Peyer's patch (tissue), 4 donors: Measurements from ENCODE around the gene DNAJB4. TPM values are rescaled to one million over a fixed set of nuclear protein-coding genes. Genes with fewer than 3 reads are reported as not detected.
"Not testable (repeated sequence)": the region's sequence is repeated elsewhere in the genome, so short reads cannot be mapped to it uniquely, and the experiment has no call there.

Experiments
- DNase-seq, 3 donors: peaks; one replicate each; pipeline ENCODE4 v3.0.0-alpha.2; 2017 to 2019
- H3K27ac ChIP-seq, 4 donors: fragments of 200-600 bp; sonication (generic); one replicate each; pipeline ENCODE4 v1.5.1; 2016 to 2019
- H3K27me3 ChIP-seq, 2 donors: fragments of 200-600 bp; sonication (generic); one replicate each; pipeline ENCODE4 v1.5.1; 2019
- H3K36me3 ChIP-seq, 3 donors: fragments of 200-600 bp; sonication (generic); one replicate each; pipeline ENCODE4 v1.5.1; 2016 to 2019
- H3K4me1 ChIP-seq, 4 donors: fragments of 200-600 bp; sonication (generic); one replicate each; pipeline ENCODE4 v1.5.1; 2016 to 2019
- H3K4me3 ChIP-seq, 4 donors: fragments of 200-600 bp; sonication (generic); 1 replicate in 3 of 4; 2 replicates in 1 of 4; pipeline ENCODE4 v1.5.1; 2016 to 2019; ENCODE audit warnings: mild to moderate bottlenecking in 1 of 4
- H3K9me3 ChIP-seq, 4 donors: fragments of 200-600 bp; sonication (generic); one replicate each; pipeline ENCODE4 v1.5.1; 2016 to 2019; ENCODE audit warnings: mild to moderate bottlenecking in 1 of 4
- CTCF ChIP-seq, 6 experiments: fragments of 450-650 bp in 4 of 6; fragments of 200-600 bp in 2 of 6; sonication (generic) in 1 of 6; IDR thresholded peaks; one replicate each; pipeline ENCODE4 v1.5.1; 2017 to 2019; ENCODE audit warnings: antibody characterized with exemption in 6 of 6, mild to moderate bottlenecking in 3 of 6, moderate library complexity in 1 of 6
- POLR2A ChIP-seq, 2 donors: fragments of 450-650 bp; IDR thresholded peaks; one replicate each; pipeline ENCODE4 v1.5.1; 2017; ENCODE audit warnings: antibody characterized with exemption in 2 of 2, mild to moderate bottlenecking in 2 of 2, moderate library complexity in 2 of 2
- total RNA-seq, 4 donors: library from RNA; depleted of rRNA; stranded (reverse); fragments of >200 nt; gene quantifications; one replicate each; pipeline ENCODE4 v1.1.0, GENCODE V29; 2016

Gene DNAJB4
- total RNA-seq, 4 donors from 2014 or later, result 8.8 to 38.0 (median 13.4) TPM

DNA sequence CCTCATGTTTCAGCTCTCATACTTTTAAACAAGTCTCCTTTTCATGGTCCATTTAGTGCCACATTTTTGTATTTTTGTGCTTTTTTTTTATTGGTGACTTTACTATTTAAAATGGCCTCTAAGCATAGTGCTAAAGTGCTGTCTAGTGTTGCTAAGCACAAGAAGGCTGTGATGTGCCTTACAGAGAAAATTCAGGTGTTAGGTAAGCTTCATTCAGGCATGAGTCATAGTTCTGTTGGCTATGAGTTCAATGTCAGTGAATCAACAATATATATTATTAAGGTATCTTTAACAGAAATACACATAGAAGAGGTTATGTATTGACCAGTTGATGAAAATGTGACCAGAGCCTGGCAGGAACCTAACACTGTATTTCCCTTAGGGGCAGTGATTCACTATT, 13.1 kb upstream of the DNAJB4 start:
- Histone ChIP-seq H3K4me3 (no peak overlapping the region), H3K36me3 (no peaks in the 10 kb centered on the region), H3K27me3 (no peaks in the 10 kb centered on the region), H3K27ac (no peak overlapping the region), H3K9me3 (no peaks in the 10 kb centered on the region), H3K4me1 (no peaks in the 10 kb centered on the region)
- DNase-seq, result no peak
- no peak for TF ChIP-seq CTCF (IDR thresholded peaks at IDR 0.05)
- no peak for TF ChIP-seq POLR2A (IDR thresholded peaks at IDR 0.05)

DNA sequence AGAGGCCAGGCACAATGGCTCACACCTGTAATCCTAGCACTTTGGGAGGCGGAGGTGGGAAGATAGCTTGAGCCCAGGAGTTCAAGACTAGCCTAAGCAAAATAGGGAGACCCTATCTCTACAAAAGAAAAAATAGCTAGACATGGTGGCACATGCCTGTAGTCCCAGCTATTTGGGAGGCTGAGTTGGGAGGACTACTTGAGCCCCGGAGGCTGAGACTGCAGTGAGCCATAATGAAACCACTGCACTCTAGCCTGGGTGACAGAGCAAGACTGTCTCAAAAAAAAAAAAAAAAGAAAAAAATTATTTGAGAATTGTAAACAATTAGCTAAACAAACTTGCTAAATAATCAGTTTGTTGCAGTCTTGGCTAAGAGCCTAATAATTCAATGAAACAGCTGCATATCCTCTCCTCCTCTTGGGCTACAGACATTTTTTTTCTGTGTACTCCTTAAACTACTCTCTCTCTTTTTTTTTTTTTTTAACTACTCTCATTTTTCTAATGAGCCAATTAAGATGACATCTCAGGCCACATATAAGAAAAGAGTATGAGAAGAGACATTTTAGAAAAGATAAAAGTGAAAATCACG, 10.5 kb upstream of the DNAJB4 start:
- no peaks in the 10 kb centered on the region for H3K9me3 ChIP-seq
- TF ChIP-seq POLR2A (IDR thresholded peaks at IDR 0.05) (no peak), CTCF (IDR thresholded peaks at IDR 0.05) (no peak)
- H3K27me3 ChIP-seq, result no peaks in the 10 kb centered on the region
- no peak for DNase-seq
- H3K36me3 ChIP-seq, result no peaks in the 10 kb centered on the region
- no peak overlapping the region for H3K27ac ChIP-seq
- no peak overlapping the region for H3K4me3 ChIP-seq
- H3K4me1 ChIP-seq, result no peaks in the 10 kb centered on the region

DNA sequence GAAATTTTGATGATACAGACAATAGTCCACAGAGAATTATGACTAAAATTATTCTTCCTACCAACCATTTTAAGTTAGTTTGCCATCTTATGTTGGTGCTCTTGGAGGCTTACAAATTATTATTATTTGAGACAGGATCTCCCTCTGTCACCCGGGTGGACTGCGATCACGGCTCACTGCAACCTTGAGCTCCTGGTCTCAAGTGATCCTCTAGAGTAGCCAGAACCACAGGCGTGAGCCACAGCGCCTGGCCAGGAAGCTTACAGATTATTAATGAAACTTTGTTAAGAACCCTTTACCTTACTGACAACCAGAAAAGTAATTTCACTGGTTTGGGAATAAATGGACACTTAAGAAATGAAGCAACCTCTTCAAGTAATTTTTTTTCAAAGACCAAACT, 8.0 kb upstream of the DNAJB4 start:
- H3K4me3 ChIP-seq, result no peak overlapping the region
- H3K36me3 ChIP-seq, result no peaks in the 10 kb centered on the region
- no peaks in the 10 kb centered on the region for H3K9me3 ChIP-seq
- TF ChIP-seq POLR2A (IDR thresholded peaks at IDR 0.05), result no peak
- TF ChIP-seq CTCF (IDR thresholded peaks at IDR 0.05), result no peak
- no peak for DNase-seq
- no peaks in the 10 kb centered on the region for H3K27me3 ChIP-seq
- H3K27ac ChIP-seq, result no peak overlapping the region
- no peaks in the 10 kb centered on the region for H3K4me1 ChIP-seq

- not testable (repeated sequence) for H3K9me3 ChIP-seq, H3K4me3 ChIP-seq, H3K36me3 ChIP-seq, DNase-seq, H3K27me3 ChIP-seq
- Histone ChIP-seq H3K4me1 (peaks cover 0 to 10% (median 0%) of the 10 kb centered on the region in 4 donors), H3K27ac (peak overlapping the region in 1 of 4 donors; percentile 0)
Observed at GRCh38 chr1:78000536-78000935, 4.2 kb upstream of the DNAJB4 start.

- no peak overlapping the region for H3K4me3 ChIP-seq
- H3K4me1 ChIP-seq, result peaks cover 0 to 15% (median 0%) of the 10 kb centered on the region in 4 donors
- H3K9me3 ChIP-seq, result no peaks in the 10 kb centered on the region
- H3K36me3 ChIP-seq, result no peaks in the 10 kb centered on the region
- no peak for TF ChIP-seq CTCF (IDR thresholded peaks at IDR 0.05)
- no peak for TF ChIP-seq POLR2A (IDR thresholded peaks at IDR 0.05)
- H3K27me3 ChIP-seq, result no peaks in the 10 kb centered on the region
- no peak for DNase-seq
- H3K27ac ChIP-seq, result peak overlapping the region in 2 of 4 donors; percentile 83 to 88
Observed at GRCh38 chr1:78003070-78003746, 1.5 kb upstream of the DNAJB4 start.

DNA sequence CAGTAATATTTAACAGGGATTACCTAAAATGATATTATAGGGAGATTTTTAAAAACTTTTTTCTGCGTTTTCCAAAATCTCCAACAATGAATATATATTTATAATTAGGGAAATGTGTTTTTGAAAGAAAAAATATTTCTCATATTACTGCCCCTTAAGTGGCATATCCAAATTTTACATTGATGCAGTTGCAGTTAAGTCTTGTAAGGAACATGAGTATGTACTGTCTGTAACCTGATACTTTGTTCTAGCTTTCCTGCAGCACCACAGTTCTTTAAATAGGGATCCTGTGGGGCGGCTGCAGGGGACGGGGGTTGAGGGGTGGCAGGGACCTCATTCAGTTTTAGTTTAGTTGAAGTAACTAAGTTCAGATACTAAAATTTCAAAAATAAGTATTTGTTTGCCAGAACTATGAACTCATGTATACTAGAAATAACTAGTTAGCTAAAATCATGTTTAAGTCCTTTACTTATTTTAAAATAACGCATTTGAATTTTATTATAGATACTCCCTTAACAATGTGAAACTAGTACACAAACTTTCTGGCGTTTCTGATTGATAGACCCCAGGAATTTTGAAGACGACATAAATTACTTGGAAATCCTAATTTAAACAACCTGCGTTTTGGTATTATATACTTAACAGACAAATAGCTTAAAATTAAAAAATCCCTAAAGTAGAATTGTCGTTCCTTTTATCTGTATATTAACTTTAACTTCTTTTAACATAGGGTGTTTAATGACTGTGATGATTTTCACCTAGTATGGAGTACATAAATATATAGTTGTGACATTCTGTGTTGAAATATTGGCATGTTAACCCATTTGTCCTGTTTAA, 639 bp upstream of the DNAJB4 start:
- Histone ChIP-seq H3K4me1 (peaks cover 0 to 15% (median 0%) of the 10 kb centered on the region in 4 donors), H3K4me3 (peak overlapping the region; percentile 36 to 55 (median 48)), H3K27ac (peak overlapping the region; percentile 64 to 88 (median 79)), H3K27me3 (no peaks in the 10 kb centered on the region), H3K9me3 (no peaks in the 10 kb centered on the region), H3K36me3 (no peaks in the 10 kb centered on the region)
- TF ChIP-seq POLR2A (IDR thresholded peaks at IDR 0.05) (peak in 1 of 2 donors; percentile 36), CTCF (IDR thresholded peaks at IDR 0.05) (no peak)
- DNase-seq, result peak in 2 of 3 donors; percentile 59 to 69
